DMS79 (cell line): ENCODE data around the gene ESR2.

Source experiments
- DNase-seq: peaks from one replicate; lab custom pipeline; 2025; lab: John Stamatoyannopoulos, UW

Gene ESR2

DNA sequence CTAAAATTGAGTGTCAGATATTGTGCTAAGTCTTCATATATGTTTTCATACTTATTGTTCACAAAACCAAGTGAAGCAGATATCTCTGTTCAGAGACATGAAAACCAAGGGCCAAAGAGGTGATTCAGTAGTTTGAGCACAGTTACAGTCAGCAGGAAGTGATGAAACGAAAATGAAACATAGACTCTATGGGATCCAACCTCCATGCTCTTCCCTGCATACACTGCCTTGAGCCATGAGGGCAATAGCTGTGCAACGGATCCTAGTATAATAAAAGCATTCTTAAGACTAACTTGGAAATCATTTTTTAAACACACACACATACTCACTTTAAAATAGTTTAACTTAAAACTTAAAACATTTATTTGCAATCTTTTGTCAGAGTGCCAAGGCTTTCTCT lies 27.9 kb downstream of the ESR2 start:
- no peak for DNase-seq

DNA sequence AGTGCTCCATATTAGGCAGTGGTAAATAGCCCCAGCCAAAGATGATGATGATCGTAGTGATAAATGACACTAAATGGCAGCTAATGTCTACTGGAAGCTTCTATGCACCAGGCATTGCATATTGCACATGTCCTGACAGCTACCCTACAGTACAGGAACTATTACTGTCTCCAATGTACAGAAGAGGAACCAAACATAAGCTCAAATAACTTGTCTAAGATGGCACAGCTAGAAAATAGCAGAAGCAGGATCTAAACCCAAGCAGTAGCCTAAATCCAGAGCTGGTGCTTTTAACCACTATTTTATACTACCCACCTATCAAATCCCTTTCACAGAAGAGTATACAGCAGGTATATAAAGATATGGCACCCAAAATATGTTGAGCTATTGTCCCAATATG lies 28.9 kb downstream of the ESR2 start:
- DNase-seq = no peak

DNA sequence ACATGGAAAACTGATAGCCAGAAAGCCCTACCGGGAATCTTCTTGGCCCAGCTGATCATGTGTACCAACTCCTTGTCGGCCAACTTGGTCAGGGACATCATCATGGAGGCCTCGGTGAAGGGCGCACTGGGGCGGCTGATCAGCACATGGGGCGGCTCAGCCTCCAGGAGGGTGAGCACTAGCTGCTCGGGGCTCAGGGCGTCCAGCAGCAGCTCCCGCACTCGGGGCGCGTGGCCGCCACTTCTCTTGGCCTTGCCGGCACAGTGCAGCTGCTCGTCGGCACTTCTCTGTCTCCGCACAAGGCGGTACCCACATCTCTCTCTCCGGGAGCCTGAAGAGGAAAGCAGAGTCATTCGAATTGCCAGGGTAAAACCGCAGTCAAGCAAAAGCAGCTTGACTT lies 33.8 kb downstream of the ESR2 start:
- no peak for DNase-seq

DNA sequence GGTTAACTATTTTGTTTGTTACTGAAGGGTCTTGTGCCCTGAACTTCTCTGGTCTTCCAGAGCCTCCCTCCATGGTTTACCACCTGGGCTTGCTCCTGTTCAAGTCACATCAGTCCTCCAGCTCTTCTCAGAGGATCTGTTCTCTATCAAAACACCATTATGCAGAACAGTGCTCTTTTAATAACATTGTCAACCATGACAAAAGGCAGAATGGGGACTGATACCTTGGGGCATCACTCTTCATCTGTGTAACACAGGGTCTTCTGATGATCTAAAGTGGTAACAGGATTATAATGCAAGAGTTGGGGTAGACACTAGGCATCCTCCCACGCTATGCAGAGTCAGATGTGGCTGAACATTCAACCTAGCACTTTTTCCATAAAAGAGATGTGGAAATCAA lies 38.4 kb downstream of the ESR2 start:
- DNase-seq = no peak

DNA sequence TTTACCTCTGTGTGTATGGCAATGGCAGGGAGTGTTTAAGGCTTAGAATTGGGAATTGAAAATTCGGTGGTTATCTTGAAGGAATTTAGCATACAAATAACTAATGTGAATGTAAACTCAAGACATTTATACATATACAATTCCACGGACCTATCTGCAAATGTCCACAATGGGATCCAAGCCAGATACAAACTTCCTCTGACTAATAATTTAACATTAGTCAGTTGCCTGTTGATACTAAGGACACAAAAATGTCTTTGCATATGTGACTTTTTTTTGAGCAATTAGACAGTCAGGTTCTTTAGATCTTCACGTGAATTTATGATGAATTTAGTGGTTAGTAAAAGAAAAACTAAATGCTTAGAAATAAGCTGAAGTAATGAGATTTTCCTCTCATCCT lies 40.5 kb downstream of the ESR2 start:
- no peak for DNase-seq

DNA sequence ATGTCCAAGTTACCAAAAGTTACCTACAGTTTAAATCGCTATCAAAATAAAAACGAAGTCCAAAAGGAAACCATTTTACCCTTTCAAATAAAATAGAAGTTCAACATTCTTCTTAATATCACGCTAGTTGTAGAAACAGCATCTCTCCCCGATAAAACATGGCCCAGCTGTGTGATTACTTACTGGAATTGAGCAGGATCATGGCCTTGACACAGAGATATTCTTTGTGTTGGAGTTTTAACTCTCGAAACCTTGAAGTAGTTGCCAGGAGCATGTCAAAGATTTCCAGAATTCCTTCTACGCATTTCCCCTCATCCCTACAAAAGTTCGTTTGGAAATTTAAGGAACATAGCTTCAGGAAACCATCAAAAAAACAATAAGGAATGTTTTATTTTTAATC lies 44.8 kb downstream of the ESR2 start:
- no peak for DNase-seq

DNA sequence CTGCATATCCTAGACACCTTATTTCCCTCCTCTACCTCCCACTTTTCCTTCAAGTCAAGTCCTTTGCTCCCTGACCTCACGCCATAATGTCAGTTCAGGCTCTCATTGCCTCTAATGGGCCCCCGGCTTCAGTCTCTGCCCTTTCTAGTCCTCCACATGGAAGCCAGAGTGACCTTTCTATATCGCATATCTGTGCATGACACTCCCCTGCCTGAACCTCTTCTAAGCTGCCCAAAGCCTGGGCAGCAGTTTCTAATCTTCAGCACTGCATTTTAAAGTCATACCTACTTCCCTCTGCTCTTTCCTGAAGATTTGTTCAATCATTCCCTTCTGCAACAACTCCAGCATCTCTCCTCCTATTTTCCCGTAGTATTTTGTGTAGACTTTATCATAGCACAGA lies 45.5 kb downstream of the ESR2 start:
- no peak for DNase-seq

DNA sequence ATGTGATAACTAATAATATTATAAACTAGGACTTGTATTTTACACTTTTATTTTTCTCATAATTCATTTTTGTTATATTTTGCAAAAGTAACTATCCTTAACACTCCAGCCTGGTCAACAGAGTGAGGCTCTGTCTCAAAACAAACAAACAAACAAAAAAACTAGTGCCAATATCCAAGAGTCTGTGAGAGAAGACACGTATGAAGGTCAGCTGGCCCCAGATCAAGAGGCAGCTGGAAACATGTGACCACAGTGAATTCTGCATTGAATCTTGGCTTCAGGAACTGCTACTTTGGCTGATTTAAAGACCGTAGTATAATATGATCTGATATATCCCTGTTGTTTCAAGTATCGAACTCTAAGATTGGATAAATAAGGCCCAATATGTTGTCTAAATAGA lies 47.0 kb downstream of the ESR2 start:
- no peak for DNase-seq

DNA sequence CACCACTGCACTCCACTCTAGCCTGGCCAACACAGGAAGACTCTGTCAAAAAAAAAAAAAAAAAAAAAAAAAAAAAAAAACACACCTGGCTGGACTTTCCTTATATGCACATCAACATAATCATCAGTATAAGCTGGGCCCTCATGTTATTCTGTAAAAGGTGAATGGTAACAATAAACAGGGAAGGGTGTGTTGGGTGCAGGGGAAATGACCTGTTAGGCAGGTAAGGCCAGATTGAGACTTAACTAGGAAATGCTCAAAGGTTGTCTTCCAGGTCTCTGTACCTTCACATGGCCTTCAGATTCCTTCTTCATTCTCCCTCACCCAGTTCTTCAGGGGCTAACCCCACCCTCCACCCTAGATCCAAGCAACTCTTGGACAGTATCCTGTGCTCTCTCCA lies 47.5 kb downstream of the ESR2 start:
- no peak for DNase-seq

DNA sequence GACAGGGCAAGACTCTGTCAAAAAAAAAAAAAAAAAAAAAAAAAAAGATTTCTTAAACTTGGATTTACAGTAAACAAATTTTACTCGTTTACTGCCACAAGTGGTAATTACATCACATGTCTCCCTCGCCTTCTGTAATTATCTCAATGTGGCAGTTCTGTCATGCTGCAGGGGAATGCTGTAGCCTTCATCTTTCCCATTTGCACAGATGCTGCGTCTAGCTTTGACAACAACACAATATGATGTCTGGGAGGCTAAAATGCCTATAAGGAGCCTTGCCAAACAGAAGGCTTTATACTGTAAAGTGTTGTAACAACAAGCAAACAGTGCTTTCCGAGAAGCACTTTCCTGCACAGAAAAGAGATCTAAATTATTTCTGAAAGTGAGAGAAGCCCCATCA lies 48.7 kb downstream of the ESR2 start:
- DNase-seq = no peak

DNA sequence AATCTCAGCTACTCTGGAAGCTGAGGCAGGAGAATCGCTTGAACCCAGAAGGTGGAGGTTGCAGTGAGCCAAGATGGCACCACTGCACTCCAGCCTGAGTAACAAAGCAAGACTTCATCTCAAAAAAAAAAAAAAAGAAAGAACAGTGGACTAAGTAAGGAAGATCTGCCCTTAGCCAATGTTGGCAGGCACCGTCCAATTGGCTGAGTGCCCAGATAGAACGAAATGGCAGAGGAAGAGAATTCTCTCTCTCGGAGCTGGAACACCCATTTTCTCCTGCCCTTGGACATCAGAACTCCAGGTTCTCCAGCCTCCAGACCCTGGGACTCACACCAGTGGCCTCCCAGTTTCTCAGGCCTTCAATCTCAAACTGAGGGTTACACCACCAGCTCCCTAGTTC lies 49.9 kb downstream of the ESR2 start:
- no peak for DNase-seq

DNA sequence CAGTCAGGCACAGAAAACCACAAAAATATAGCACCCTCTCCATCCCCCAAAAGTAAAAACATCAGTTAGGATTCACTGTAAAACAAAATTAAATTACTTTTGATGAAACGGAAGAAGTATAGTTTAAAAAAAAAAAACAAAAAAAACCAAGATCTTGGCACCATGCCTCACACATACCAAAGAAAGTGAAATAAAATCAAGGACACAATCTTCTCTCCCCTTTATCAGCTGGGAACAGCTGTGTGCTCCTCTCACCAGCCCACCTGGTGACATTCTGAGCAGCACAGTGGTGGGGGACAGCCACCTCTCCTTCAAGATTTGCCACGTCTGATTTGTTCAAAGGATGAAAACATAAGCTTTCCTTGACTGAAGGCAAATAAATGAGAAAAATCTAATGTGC lies 55.5 kb downstream of the ESR2 start:
- DNase-seq = no peak

DNA sequence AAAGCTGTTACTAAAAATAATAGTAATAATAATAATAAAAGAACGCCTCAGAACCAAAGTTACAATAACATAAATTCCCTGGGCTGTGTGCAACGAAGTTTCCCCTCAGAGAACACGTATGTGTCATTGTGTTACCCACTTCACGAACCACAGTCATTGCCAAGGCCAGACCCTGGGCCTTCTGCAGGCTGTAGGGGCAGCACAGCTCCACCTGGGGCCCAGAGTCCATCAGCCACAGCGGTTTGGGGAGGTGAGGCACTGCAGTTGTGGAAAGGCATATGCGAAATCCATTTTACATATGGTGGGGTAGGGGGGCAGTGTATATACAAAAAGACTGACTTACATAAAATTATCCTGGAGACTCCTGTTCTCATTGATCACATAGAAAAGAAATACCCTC lies 56.1 kb downstream of the ESR2 start:
- no peak for DNase-seq

DNA sequence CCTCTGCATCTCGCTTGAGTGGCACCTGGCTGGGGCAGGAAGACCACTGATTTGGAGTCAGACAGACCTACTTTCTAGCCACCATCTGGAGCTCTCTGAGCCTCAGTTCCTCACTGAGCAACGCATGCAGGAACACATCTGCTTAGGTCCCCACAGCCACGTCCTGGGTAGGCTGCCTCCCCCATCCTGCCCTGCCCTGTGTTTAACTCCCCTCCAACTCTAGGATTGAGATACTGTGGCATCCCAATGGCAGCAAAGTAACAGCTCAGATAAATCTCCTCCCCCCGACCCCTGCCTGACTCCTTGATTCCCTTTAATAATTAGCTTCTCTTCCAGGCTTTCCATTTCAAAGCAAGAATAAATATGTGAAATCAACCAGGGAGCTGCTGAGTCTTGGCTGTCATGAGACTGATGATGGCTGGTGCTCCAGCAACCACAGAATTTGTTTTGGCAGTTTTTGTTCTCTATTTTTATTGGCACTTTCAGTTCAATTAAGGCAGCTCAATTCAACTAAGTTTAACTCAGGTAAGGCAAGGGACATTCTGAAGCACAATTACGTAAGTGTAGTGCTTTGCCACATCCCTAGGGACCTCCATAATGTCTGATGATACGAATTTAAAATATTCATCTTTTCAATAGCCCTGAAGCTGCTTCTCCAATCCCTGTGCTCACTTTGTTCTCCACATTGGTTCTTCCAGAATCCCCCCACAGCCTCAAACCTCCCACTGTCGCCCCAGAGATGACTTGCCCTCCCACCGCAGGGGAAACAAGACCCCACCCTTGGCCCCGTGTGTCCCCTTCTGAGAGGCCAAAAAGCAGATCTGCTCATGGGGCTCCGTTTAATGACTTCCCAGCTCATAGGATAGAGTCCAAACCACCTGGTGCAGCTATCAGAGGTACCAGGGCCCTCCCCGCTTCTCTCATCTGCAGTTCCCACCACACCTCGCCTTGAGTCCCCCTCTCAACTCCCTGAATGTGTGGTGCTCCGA lies 58.2 kb downstream of the ESR2 start:
- no peak for DNase-seq

DNA sequence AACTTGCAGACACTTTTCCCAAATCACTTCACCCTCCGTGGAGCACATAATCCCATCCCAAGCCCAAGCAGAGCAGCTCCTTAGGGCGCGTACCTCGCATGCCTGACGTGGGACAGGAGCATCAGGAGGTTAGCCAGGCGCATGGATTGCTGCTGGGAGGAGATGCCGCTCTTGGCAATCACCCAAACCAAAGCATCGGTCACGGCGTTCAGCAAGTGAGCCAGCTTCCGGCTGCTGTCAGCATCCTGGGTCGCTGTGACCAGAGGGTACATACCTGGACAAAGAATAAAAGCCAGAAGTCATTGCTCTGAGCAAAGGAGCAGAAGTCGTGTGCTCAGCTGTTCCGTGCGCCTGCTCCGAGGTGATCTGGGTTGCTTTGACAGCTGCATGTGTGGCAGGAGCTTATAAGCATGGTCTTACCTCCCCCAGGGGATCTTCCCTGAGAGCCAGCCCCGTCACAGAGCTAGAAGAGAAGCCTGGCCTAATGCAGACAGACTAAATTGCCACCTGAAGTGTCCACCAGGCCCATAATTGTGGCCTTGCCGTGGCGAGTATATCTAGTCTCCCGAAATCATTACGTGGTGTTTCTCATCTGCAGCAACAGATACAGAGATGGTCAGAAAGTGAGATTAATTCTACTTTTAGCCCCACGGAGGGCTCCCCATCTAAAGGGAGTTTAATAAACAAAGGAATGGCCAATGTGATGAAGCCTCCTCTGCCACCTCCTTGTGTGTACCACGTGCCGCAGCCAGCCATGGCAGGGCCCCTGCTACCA lies 59.1 kb downstream of the ESR2 start:
- DNase-seq = peak; percentile 76

DNA sequence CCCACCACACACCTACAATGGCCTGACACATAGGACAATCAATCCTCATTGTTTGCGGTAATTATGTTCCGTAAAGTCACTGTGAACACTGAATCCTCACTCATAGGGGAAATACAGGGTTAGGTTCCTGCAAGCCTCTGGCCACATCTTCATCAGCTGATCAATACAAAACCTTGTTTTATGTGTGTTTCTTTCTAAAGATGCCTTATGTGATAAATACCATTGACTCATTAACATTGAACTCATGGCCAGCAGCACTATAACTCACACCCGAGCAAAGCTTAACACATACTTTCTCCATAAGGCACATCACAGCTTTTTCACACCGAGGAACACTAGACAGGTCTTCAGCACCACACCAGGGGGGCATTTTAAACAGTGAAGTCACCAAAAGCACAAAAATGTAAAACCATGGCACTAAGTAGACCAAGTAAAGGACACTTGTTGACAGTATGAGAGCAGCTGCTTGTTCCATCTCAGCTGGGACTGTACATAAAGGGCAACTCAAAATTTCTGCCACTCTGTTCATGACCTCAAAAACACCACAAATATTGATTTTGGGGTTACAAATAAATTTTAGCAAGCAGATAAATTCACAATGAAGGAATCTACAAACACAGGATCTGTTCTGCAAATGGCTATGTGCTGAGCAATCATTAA lies 60.5 kb downstream of the ESR2 start:
- DNase-seq = no peak

DNA sequence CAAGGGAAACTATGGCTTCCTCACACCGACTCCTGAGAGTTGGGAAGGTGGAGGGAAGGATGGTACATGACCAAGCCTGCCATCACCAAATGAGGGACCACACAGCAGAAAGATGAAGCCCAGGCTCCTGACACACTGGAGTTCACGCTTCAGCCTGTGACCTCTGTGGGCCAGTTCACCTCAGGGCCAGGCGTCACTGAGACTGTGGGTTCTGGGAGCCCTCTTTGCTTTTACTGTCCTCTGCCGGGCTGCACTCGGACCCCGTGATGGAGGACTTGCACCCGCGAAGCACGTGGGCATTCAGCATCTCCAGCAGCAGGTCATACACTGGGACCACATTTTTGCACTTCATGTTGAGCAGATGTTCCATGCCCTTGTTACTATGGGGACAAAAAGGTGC lies 61.2 kb downstream of the ESR2 start:
- DNase-seq = no peak

DNA sequence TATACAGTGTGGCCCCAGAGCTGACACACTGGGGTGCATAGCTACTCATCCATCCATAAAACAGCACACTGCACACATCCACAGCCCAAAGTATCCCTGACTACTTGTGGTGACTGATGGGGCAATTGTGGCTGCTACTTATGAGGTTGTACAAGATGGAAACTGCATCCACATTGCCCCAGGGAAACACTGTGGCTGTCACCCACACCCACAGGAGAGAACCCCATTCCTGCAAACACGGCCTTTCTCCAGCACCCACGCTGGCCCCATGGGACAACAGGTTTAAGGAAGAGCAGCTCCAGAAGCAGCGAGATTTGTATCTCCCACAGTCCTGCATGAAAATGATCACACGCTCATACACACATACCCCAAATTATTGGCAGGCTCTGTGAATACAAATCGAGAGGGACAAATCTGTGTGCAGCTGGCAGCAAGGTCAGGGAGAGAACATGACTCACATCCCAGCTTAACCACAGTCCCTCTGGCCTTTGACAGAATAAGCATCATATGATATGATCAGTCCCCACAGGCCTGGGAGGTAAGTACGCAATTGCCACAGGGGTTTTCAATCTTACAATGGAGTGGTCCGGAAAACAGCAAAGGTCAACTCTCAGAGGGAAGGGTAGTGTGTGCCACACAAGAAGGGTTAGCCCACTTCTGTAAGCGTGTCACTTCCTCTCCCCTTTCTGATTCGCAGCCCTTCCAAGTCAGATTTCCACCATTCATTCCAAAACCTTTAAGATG lies 61.9 kb downstream of the ESR2 start:
- DNase-seq = no peak

DNA sequence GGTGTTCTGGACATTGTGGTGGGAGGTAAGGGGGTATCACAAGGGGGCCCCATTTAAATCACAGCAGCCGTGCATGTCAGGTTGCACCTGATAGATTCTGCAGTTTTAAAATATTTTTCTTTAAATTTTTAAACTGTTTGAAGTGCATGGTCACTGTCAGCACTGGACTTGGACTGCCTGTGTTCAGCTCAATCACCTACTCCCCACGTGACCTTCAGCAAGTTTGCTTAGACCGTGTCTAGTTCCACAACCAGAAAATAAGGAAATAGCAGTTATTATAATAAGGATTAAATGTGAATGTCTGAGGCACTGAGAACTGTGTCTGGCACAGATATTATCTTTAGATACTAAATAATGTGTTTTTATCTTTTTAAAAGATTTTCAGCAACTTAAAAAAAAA lies 64.7 kb downstream of the ESR2 start:
- DNase-seq = no peak

DNA sequence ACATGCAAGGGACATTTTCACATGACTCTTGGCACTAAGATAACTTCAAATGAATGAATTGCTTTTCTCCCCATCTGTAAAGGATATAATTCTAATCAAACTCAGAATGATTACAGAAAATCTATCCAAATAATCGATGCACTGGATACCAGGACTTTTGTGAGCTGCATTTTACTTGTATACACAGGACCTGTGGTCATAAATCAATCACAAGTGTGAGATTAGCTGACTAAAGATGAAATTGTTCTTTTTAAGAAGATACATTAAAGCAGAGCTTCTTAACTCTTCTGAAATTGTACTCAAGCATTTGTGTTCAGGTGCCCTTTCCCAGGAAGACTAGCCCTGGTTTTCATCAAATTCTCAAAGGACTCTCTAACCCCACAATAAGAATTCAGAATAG lies 66.3 kb downstream of the ESR2 start:
- DNase-seq = no peak

DNA sequence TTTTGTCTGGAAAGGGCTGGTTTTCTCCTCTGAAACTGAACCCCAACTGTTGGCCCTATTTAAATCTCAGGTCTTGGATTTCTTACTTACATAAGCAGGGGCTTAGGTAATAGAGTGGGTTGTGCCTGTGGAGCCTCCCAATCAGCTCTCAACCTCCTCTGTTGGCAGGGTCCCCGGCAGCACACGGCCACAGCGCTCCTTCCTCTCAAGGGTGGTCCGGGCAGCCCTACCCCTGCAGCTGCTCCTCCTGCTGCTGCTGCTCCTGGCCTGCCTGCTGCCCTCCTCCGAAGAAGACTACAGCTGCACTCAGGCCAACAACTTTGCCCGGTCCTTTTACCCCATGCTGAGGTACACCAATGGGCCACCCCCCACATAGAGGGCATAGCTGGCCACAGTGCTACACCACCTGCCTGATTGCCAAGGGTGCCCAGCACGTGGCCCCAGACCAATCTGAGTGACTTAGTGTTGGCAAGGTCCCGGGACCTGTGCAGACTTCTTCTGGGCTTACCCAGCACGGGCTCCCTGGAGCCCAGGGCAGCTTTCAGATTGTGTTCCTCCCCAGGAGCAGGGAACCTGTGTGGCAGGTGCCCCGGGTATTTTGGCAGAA lies 68.9 kb downstream of the ESR2 start:
- DNase-seq = no peak
